ENCODE measurements around the gene SELENON. TPM values are rescaled to one million over a fixed set of nuclear protein-coding genes. Genes with fewer than 3 reads are reported as not detected.

Gene SELENON
- total and polyA plus RNA-seq, 9 of the 15 experiments (the other 6 are each of a cell fraction or from before 2014, with no cell fraction given) = 0.43 to 26.7 (median 7.0) TPM

DNA sequence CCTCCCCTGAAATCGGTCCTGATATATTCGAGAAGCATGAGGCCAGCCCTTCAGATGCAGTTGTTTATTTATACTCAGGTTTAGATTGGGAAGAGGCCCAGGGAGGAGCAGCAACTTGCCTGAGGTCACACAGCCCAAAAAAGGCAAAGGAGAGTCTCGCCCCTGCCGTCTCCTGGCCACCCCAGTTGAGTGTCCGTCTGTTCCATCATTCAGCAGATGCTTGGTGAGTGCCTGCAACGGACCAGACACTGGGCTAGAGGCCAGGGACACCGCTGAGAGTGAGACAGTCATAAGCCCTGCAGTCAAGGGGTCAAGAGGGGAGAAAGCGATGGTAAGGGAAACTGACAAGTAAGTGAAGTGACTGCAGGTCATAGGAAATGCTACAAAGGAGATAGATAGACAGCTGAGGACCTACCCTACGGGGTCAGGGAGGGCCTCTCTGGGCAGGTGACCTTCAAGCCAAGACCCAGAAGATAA is 15.4 kb upstream of the SELENON start:
- H4K20me1 ChIP-seq (replicated peaks; ENCODE audit: control insufficient read depth, insufficient read depth, low read length) = 0 out of 2 replicates have a peak, but pooled peaks cover 5% of the 10 kb centered on the region
- no peak overlapping the region for H3K27ac ChIP-seq (ENCODE audit: extremely low read depth, low read depth, low read length)
- no peaks in the 10 kb centered on the region for H3K9me3 ChIP-seq (replicated peaks; ENCODE audit: control insufficient read depth, insufficient read depth, low read depth, low read length)
- BruUV-seq (replicated peaks) = no TSS peak
- H3K4me1 ChIP-seq (replicated peaks in 1 of 2; ENCODE audit: control insufficient read depth in 2 of 2, insufficient read depth in 2 of 2, low read length in 2 of 2) = peaks cover 33 to 40% of the 10 kb centered on the region in 2 experiments
- DNase-seq (ENCODE audit: extremely low read depth in 1 of 4, low spot score in 3 of 4) (peak in 2 of 4 experiments; percentile 60 to 79), ATAC-seq (peak; percentile 50), FAIRE-seq (peak; percentile 88)
- peak overlapping the region in 1 of 2 experiments; percentile 57; a peak in 1 of 4 replicates for H3K9ac ChIP-seq (ENCODE audit: insufficient read depth in 1 of 2, low read depth in 2 of 2, low read length in 2 of 2)
- peaks cover 3% of the 10 kb centered on the region for H3K9me1 ChIP-seq (ENCODE audit: control insufficient read depth, insufficient read depth, low read length)
- intact Hi-C loops (cut with micrococcal nuclease) = no loop called here
- WGBS (ENCODE audit: insufficient coverage, low coverage, missing lambda C conversion rate) = 16% methylated on average over 9 of the region's 9 CpGs
- no peak overlapping the region for H3K4me3 ChIP-seq
- H3K36me3 ChIP-seq (ENCODE audit: control insufficient read depth, insufficient read depth, low read length) = no peaks in the 10 kb centered on the region
- in situ Hi-C loops (cut with MboI) = no loop called here
- ChIA-PET POLR2A (interaction anchor here (1.6 kb wide), 1 partner anchor 18 kb away, joined by 5 read pairs; no protein-coding TSS in a partner anchor), CTCF (ENCODE audit: low intra/inter-chr PET ratio) (no interaction called here)
- H3K79me2 ChIP-seq (ENCODE audit: control insufficient read depth, insufficient read depth, low read length) = no peaks in the 10 kb centered on the region
- H2AFZ ChIP-seq (ENCODE audit: low read depth, low read length) = no peak overlapping the region
- H3K4me2 ChIP-seq (ENCODE audit: insufficient read depth, low read length) = peak overlapping the region; percentile 10; the same call in 1 of the 2 replicates
- H3K27me3 ChIP-seq (ENCODE audit: control insufficient read depth in 2 of 2, insufficient read depth in 2 of 2, low read length in 2 of 2) = peaks cover 9 to 22% of the 10 kb centered on the region in 2 experiments
- TF ChIP-seq KDM1A (IDR thresholded peaks at IDR 0.05) (peak; percentile 47 to 77; a peak in 2 of 4 replicates), TAL1 (IDR thresholded peaks at IDR 0.05) (0 out of 2 replicates have a peak, but pooled peaks have one; percentile 14), NR2C1 (IDR thresholded peaks at IDR 0.05) (0 out of 2 replicates have a peak, but pooled peaks have one; percentile 27), NR2C1 (tag; IDR thresholded peaks at IDR 0.05) (0 out of 2 replicates have a peak, but pooled peaks have one; percentile 44), DPF2 (IDR thresholded peaks at IDR 0.05) (peak; percentile 53), RBM25 (IDR thresholded peaks at IDR 0.05; ENCODE audit: low read depth, low read length, severe bottlenecking) (peak; percentile 41), MEIS2 (IDR thresholded peaks at IDR 0.05; ENCODE audit: partially characterized antibody) (peak; percentile 71), C11orf30 (IDR thresholded peaks at IDR 0.05; ENCODE audit: low read depth) (no peak), HDAC1 (IDR thresholded peaks at IDR 0.05) (peak in 1 of 2 experiments; percentile 68; a peak in 2 of 4 replicates), ZFP36 (IDR thresholded peaks at IDR 0.05; ENCODE audit: low read depth, low read length, partially characterized antibody) (peak; percentile 81), CSDE1 (IDR thresholded peaks at IDR 0.05) (no peak)
- TF ChIP-seq, protein P1, sequence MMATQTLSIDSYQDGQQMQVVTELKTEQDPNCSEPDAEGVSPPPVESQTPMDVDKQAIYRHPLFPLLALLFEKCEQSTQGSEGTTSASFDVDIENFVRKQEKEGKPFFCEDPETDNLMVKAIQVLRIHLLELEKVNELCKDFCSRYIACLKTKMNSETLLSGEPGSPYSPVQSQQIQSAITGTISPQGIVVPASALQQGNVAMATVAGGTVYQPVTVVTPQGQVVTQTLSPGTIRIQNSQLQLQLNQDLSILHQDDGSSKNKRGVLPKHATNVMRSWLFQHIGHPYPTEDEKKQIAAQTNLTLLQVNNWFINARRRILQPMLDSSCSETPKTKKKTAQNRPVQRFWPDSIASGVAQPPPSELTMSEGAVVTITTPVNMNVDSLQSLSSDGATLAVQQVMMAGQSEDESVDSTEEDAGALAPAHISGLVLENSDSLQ (IDR thresholded peaks at IDR 0.05) = peak; percentile 73
- TF ChIP-seq, protein P2, sequence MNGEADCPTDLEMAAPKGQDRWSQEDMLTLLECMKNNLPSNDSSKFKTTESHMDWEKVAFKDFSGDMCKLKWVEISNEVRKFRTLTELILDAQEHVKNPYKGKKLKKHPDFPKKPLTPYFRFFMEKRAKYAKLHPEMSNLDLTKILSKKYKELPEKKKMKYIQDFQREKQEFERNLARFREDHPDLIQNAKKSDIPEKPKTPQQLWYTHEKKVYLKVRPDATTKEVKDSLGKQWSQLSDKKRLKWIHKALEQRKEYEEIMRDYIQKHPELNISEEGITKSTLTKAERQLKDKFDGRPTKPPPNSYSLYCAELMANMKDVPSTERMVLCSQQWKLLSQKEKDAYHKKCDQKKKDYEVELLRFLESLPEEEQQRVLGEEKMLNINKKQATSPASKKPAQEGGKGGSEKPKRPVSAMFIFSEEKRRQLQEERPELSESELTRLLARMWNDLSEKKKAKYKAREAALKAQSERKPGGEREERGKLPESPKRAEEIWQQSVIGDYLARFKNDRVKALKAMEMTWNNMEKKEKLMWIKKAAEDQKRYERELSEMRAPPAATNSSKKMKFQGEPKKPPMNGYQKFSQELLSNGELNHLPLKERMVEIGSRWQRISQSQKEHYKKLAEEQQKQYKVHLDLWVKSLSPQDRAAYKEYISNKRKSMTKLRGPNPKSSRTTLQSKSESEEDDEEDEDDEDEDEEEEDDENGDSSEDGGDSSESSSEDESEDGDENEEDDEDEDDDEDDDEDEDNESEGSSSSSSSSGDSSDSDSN (IDR thresholded peaks at IDR 0.05; ENCODE audit: borderline replicate concordance in 1 of 2, low read depth in 2 of 2, low read length in 2 of 2) = peak in 1 of 2 experiments; percentile 84; a peak in 2 of 4 replicates

All from K562 (cell line).